ENCODE data around the gene KHNYN. TPM values are rescaled to one million over a fixed set of nuclear protein-coding genes. Genes with fewer than 3 reads are reported as not detected.
"Not testable (repeated sequence)": the region's sequence is repeated elsewhere in the genome, so short reads cannot be mapped to it uniquely, and the experiment has no call there.

Gene KHNYN
- total RNA-seq, 2 experiments from 2014 or later, result 50.8 to 57.5 TPM

DNA sequence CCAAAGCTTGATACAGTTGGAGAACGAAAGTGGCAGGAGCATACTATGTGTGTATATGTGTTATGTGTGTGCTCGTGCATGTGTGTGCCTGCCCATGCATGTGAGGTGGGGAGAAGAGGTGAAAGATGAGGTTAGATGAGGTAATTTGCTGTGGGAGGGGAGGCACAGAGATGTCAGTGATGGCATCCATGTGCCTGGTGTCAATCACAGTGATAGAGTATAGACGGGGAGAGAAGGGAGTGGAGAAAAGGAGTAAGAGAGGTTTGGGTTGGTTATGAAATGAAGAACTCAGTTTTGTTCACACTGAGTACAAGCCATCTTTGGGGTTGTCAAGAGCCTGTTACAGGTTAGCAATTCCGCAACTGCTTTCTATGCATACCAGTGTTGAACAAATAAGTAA, 45.6 kb upstream of the KHNYN start:
- Histone ChIP-seq H4K20me1 (ENCODE audit: insufficient read depth, low read length) (no peaks in the 10 kb centered on the region), H3K27ac (ENCODE audit: low read depth, low read length, poor library complexity, severe bottlenecking) (no peak overlapping the region), H3K4me2 (ENCODE audit: low read length) (no peak overlapping the region), H3K4me3 (ENCODE audit: low read depth, low read length, poor library complexity, severe bottlenecking) (no peak overlapping the region), H3K9me3 (ENCODE audit: low read length) (no peaks in the 10 kb centered on the region), H3K36me3 (ENCODE audit: insufficient read depth, low read length) (no peaks in the 10 kb centered on the region), H3K4me1 (ENCODE audit: insufficient read depth, low read length, poor library complexity, severe bottlenecking) (no peaks in the 10 kb centered on the region), H3K79me2 (ENCODE audit: insufficient read depth, low read depth, low read length) (no peaks in the 10 kb centered on the region), H3K9me2 (ENCODE audit: insufficient read depth, low read length) (no peaks in the 10 kb centered on the region), H2AFZ (ENCODE audit: low read length) (no peak overlapping the region)
- no peak for DNase-seq (ENCODE audit: low spot score)
- no TSS peak for BruUV-seq (replicated peaks)
- intact Hi-C loops (cut with micrococcal nuclease; ENCODE audit: unreplicated experiment), result no loop called here
- POLR2A ChIA-PET, result no interaction called here
- CTCF ChIA-PET (ENCODE audit: unreplicated experiment), result no interaction called here
- TF ChIP-seq, protein P1, sequence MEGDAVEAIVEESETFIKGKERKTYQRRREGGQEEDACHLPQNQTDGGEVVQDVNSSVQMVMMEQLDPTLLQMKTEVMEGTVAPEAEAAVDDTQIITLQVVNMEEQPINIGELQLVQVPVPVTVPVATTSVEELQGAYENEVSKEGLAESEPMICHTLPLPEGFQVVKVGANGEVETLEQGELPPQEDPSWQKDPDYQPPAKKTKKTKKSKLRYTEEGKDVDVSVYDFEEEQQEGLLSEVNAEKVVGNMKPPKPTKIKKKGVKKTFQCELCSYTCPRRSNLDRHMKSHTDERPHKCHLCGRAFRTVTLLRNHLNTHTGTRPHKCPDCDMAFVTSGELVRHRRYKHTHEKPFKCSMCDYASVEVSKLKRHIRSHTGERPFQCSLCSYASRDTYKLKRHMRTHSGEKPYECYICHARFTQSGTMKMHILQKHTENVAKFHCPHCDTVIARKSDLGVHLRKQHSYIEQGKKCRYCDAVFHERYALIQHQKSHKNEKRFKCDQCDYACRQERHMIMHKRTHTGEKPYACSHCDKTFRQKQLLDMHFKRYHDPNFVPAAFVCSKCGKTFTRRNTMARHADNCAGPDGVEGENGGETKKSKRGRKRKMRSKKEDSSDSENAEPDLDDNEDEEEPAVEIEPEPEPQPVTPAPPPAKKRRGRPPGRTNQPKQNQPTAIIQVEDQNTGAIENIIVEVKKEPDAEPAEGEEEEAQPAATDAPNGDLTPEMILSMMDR (conservative IDR thresholded peaks at IDR 0.05; ENCODE audit: low read length), result no peak
- no peak for TF ChIP-seq EZH2phosphoT487 (IDR thresholded peaks at IDR 0.05; ENCODE audit: borderline replicate concordance, low read depth, low read length)

DNA sequence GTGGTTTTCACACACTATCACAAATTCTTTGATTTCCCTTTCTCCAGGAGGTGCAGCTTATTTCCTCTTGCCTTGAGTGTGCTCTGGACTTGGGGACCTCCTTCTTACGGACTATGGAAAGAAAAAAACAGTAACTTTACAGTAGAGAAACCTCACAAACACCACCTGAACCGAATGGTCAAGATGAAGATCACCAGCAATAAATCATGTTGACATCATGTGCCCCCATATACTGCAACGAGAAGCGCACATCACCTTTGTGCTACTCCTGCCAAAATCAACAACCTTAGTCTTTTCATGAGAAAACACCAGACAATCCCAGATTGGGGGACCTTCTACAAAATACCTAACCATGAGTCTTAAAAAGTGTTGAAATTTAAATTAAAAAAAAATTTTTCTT, 44.2 kb upstream of the KHNYN start:
- Histone ChIP-seq H3K36me3 (ENCODE audit: insufficient read depth, low read length) (no peaks in the 10 kb centered on the region), H4K20me1 (ENCODE audit: insufficient read depth, low read length) (no peaks in the 10 kb centered on the region), H3K79me2 (ENCODE audit: insufficient read depth, low read depth, low read length) (no peaks in the 10 kb centered on the region), H3K27ac (ENCODE audit: low read depth, low read length, poor library complexity, severe bottlenecking) (no peak overlapping the region), H2AFZ (ENCODE audit: low read length) (no peak overlapping the region), H3K9me2 (ENCODE audit: insufficient read depth, low read length) (no peaks in the 10 kb centered on the region), H3K4me1 (ENCODE audit: insufficient read depth, low read length, poor library complexity, severe bottlenecking) (peaks cover 2% of the 10 kb centered on the region), H3K4me3 (ENCODE audit: low read depth, low read length, poor library complexity, severe bottlenecking) (no peak overlapping the region), H3K4me2 (ENCODE audit: low read length) (no peak overlapping the region), H3K9me3 (ENCODE audit: low read length) (no peaks in the 10 kb centered on the region)
- ChIA-PET POLR2A (interaction anchor here (0.6 kb wide), 1 partner anchor 15 kb away, joined by 5 read pairs; no protein-coding TSS in a partner anchor), CTCF (ENCODE audit: unreplicated experiment) (no interaction called here)
- intact Hi-C loops (cut with micrococcal nuclease; ENCODE audit: unreplicated experiment), result no loop called here
- no peak for DNase-seq (ENCODE audit: low spot score)
- no TSS peak for BruUV-seq (replicated peaks)
- TF ChIP-seq, protein P1 (conservative IDR thresholded peaks at IDR 0.05; ENCODE audit: low read length), result no peak
- TF ChIP-seq EZH2phosphoT487 (IDR thresholded peaks at IDR 0.05; ENCODE audit: borderline replicate concordance, low read depth, low read length), result no peak

GRCh38 chr14:24387009-24387345, 42.8 kb upstream of the KHNYN start:
- intact Hi-C loops (cut with micrococcal nuclease; ENCODE audit: unreplicated experiment), result no loop called here
- CTCF ChIA-PET (ENCODE audit: unreplicated experiment), result no interaction called here
- H3K9me3 ChIP-seq (ENCODE audit: low read length), result no peaks in the 10 kb centered on the region

GRCh38 chr14:24387579-24387978, 42.2 kb upstream of the KHNYN start:
- H3K79me2 ChIP-seq (ENCODE audit: insufficient read depth, low read depth, low read length); intact Hi-C loops (cut with micrococcal nuclease; ENCODE audit: unreplicated experiment); H3K9me2 ChIP-seq (ENCODE audit: insufficient read depth, low read length); H3K27ac ChIP-seq (ENCODE audit: low read depth, low read length, poor library complexity, severe bottlenecking); DNase-seq (ENCODE audit: low spot score); H3K4me3 ChIP-seq (ENCODE audit: low read depth, low read length, poor library complexity, severe bottlenecking); H4K20me1 ChIP-seq (ENCODE audit: insufficient read depth, low read length); POLR2A ChIA-PET; CTCF ChIA-PET (ENCODE audit: unreplicated experiment); H3K9me3 ChIP-seq (ENCODE audit: low read length); H3K4me2 ChIP-seq (ENCODE audit: low read length); H3K36me3 ChIP-seq (ENCODE audit: insufficient read depth, low read length); BruUV-seq (replicated peaks); H2AFZ ChIP-seq (ENCODE audit: low read length): not testable (repeated sequence)
- peaks cover 12% of the 10 kb centered on the region for H3K4me1 ChIP-seq (ENCODE audit: insufficient read depth, low read length, poor library complexity, severe bottlenecking)

More at GRCh38 chr14:24387009-24387345, 42.8 kb upstream of the KHNYN start:
- H3K4me3 ChIP-seq (ENCODE audit: low read depth, low read length, poor library complexity, severe bottlenecking), result no peak overlapping the region
- no peak for TF ChIP-seq EZH2phosphoT487 (IDR thresholded peaks at IDR 0.05; ENCODE audit: borderline replicate concordance, low read depth, low read length)
- TF ChIP-seq, protein P1 (conservative IDR thresholded peaks at IDR 0.05; ENCODE audit: low read length), result no peak
- POLR2A ChIA-PET, result interaction anchor here (0.7 to 1.2 kb wide), 3 partner anchors 16 to 40 kb away, joined by 3 read pairs; no protein-coding TSS in a partner anchor
- H4K20me1 ChIP-seq (ENCODE audit: insufficient read depth, low read length), result no peaks in the 10 kb centered on the region
- H2AFZ ChIP-seq (ENCODE audit: low read length), result no peak overlapping the region
- no peaks in the 10 kb centered on the region for H3K9me2 ChIP-seq (ENCODE audit: insufficient read depth, low read length)
- no peaks in the 10 kb centered on the region for H3K79me2 ChIP-seq (ENCODE audit: insufficient read depth, low read depth, low read length)
- BruUV-seq (replicated peaks), result no TSS peak
- no peak for DNase-seq (ENCODE audit: low spot score)
- H3K4me1 ChIP-seq (ENCODE audit: insufficient read depth, low read length, poor library complexity, severe bottlenecking), result peaks cover 12% of the 10 kb centered on the region
- no peak overlapping the region for H3K27ac ChIP-seq (ENCODE audit: low read depth, low read length, poor library complexity, severe bottlenecking)
- no peak overlapping the region for H3K4me2 ChIP-seq (ENCODE audit: low read length)
- H3K36me3 ChIP-seq (ENCODE audit: insufficient read depth, low read length), result no peaks in the 10 kb centered on the region
